ENCODE results near the gene BTBD10. TPM values are rescaled to one million over a fixed set of nuclear protein-coding genes. Genes with fewer than 3 reads are reported as not detected.

Gene BTBD10
- total and polyA plus RNA-seq, 2 donors (not counting 1 experiment from before 2014, with no cell fraction given) = 40.2 to 83.9 TPM

GRCh38 chr11:13391217-13391616, 71.8 kb downstream of the BTBD10 start:
- no peaks in the 10 kb centered on the region for H3K79me2 ChIP-seq (ENCODE audit: control insufficient read depth, insufficient read depth, low read length)
- H4K20me1 ChIP-seq (ENCODE audit: control insufficient read depth, extremely low read depth, insufficient read depth, low read length) = no peaks in the 10 kb centered on the region
- H3K4me1 ChIP-seq (ENCODE audit: control insufficient read depth, extremely low read depth, insufficient read depth, low read length) = no peaks in the 10 kb centered on the region
- H3K4me3 ChIP-seq (replicated peaks in 1 of 4; ENCODE audit: control extremely low read depth in 1 of 4, insufficient read depth in 1 of 4, low read depth in 3 of 4, low read length in 4 of 4) = no peak overlapping the region
- H3K27me3 ChIP-seq (ENCODE audit: control insufficient read depth, insufficient read depth, low read length) = no peaks in the 10 kb centered on the region
- H3K9me3 ChIP-seq (ENCODE audit: control insufficient read depth, insufficient read depth, low read depth, low read length) = no peaks in the 10 kb centered on the region
- no peak overlapping the region for H3K27ac ChIP-seq (ENCODE audit: insufficient read depth, low read length)
- no peak overlapping the region for H2AFZ ChIP-seq (ENCODE audit: low read length)
- H3K9ac ChIP-seq (ENCODE audit: insufficient read depth, low read length) = no peak overlapping the region
- no peak overlapping the region for H3K4me2 ChIP-seq (ENCODE audit: extremely low read depth, insufficient read depth, low read length)
- H3K36me3 ChIP-seq (ENCODE audit: control insufficient read depth, insufficient read depth, low read length) = peaks cover 4% of the 10 kb centered on the region
- TF ChIP-seq CTCF (conservative IDR thresholded peaks at IDR 0.05 in 1 of 2, IDR thresholded peaks at IDR 0.05 in 1 of 2; ENCODE audit: low read depth in 1 of 2, low read length in 2 of 2) = no peak
- no peak for TF ChIP-seq EZH2 (IDR thresholded peaks at IDR 0.05; ENCODE audit: low read length, missing control alignments)
- no peak for DNase-seq (ENCODE audit: low read depth in 2 of 2)

GRCh38 chr11:13388741-13389140, 74.3 kb downstream of the BTBD10 start:
- Histone ChIP-seq H2AFZ (ENCODE audit: low read length) (no peak overlapping the region), H3K9me3 (ENCODE audit: control insufficient read depth, insufficient read depth, low read depth, low read length) (no peaks in the 10 kb centered on the region), H3K27me3 (ENCODE audit: control insufficient read depth, insufficient read depth, low read length) (no peaks in the 10 kb centered on the region), H3K79me2 (ENCODE audit: control insufficient read depth, insufficient read depth, low read length) (no peaks in the 10 kb centered on the region), H3K27ac (ENCODE audit: insufficient read depth, low read length) (no peak overlapping the region), H3K9ac (ENCODE audit: insufficient read depth, low read length) (no peak overlapping the region), H3K4me2 (ENCODE audit: extremely low read depth, insufficient read depth, low read length) (no peak overlapping the region), H3K36me3 (ENCODE audit: control insufficient read depth, insufficient read depth, low read length) (peaks cover 6% of the 10 kb centered on the region), H3K4me1 (ENCODE audit: control insufficient read depth, extremely low read depth, insufficient read depth, low read length) (no peaks in the 10 kb centered on the region), H3K4me3 (replicated peaks in 1 of 4; ENCODE audit: control extremely low read depth in 1 of 4, insufficient read depth in 1 of 4, low read depth in 3 of 4, low read length in 4 of 4) (no peak overlapping the region), H4K20me1 (ENCODE audit: control insufficient read depth, extremely low read depth, insufficient read depth, low read length) (no peaks in the 10 kb centered on the region)
- TF ChIP-seq CTCF (conservative IDR thresholded peaks at IDR 0.05 in 1 of 2, IDR thresholded peaks at IDR 0.05 in 1 of 2; ENCODE audit: low read depth in 1 of 2, low read length in 2 of 2) (no peak), EZH2 (IDR thresholded peaks at IDR 0.05; ENCODE audit: low read length, missing control alignments) (no peak)
- DNase-seq (ENCODE audit: low read depth in 2 of 2) = no peak

- no peak overlapping the region for H3K27ac ChIP-seq (ENCODE audit: insufficient read depth, low read length)
- no peaks in the 10 kb centered on the region for H4K20me1 ChIP-seq (ENCODE audit: control insufficient read depth, extremely low read depth, insufficient read depth, low read length)
- H3K9me3 ChIP-seq (ENCODE audit: control insufficient read depth, insufficient read depth, low read depth, low read length) = no peaks in the 10 kb centered on the region
- no peak overlapping the region for H3K4me3 ChIP-seq (replicated peaks in 1 of 4; ENCODE audit: control extremely low read depth in 1 of 4, insufficient read depth in 1 of 4, low read depth in 3 of 4, low read length in 4 of 4)
- H3K4me2 ChIP-seq (ENCODE audit: extremely low read depth, insufficient read depth, low read length) = no peak overlapping the region
- no peaks in the 10 kb centered on the region for H3K4me1 ChIP-seq (ENCODE audit: control insufficient read depth, extremely low read depth, insufficient read depth, low read length)
- H2AFZ ChIP-seq (ENCODE audit: low read length) = no peak overlapping the region
- DNase-seq (ENCODE audit: low read depth in 2 of 2) = no peak
- peaks cover 6% of the 10 kb centered on the region for H3K36me3 ChIP-seq (ENCODE audit: control insufficient read depth, insufficient read depth, low read length)
- no peaks in the 10 kb centered on the region for H3K27me3 ChIP-seq (ENCODE audit: control insufficient read depth, insufficient read depth, low read length)
- H3K79me2 ChIP-seq (ENCODE audit: control insufficient read depth, insufficient read depth, low read length) = no peaks in the 10 kb centered on the region
- H3K9ac ChIP-seq (ENCODE audit: insufficient read depth, low read length) = no peak overlapping the region
- TF ChIP-seq CTCF (conservative IDR thresholded peaks at IDR 0.05 in 1 of 2, IDR thresholded peaks at IDR 0.05 in 1 of 2; ENCODE audit: low read depth in 1 of 2, low read length in 2 of 2) = no peak
- no peak for TF ChIP-seq EZH2 (IDR thresholded peaks at IDR 0.05; ENCODE audit: low read length, missing control alignments)
Observed at GRCh38 chr11:13386567-13386966, 76.5 kb downstream of the BTBD10 start.
